H1 (cell line): ENCODE results near the gene MAP3K3.

Experiments used
- BRCA1 ChIP-seq: IDR thresholded peaks from 2 replicates; pipeline ENCODE4 v1.6.1; 2012; ENCODE audit warnings: low read depth, low read length, improper control_type of control experiment
- CHD2 ChIP-seq: IDR thresholded peaks from 2 replicates; pipeline ENCODE4 v1.6.1; 2012; ENCODE audit warnings: low read length, improper control_type of control experiment
- EP300 ChIP-seq, 2 experiments: IDR thresholded peaks; 1 replicate in 1 of 2; 2 replicates in 1 of 2; pipeline ENCODE4 v1.6.1; 2011 to 2012; ENCODE audit warnings: low read depth in 2 of 2, low read length in 2 of 2, mild to moderate bottlenecking in 2 of 2, borderline replicate concordance in 1 of 2, inconsistent platforms in 1 of 2, moderate library complexity in 1 of 2
- EZH2 ChIP-seq: fragments of 200-600 bp; sonication (generic); IDR thresholded peaks from 2 replicates; pipeline ENCODE4 v1.7.1; 2012; ENCODE audit warnings: low read depth, mild to moderate bottlenecking, moderate library complexity, low read length, inconsistent platforms; ENCODE audit not compliant: severe bottlenecking
- POLR2A ChIP-seq, 2 experiments: IDR thresholded peaks; 1 replicate in 1 of 2; 2 replicates in 1 of 2; pipeline ENCODE4 v1.6.1; 2011; ENCODE audit warnings: low read depth in 2 of 2, low read length in 2 of 2, mild to moderate bottlenecking in 2 of 2; ENCODE audit errors: control extremely low read depth in 1 of 2
- POLR2AphosphoS5 ChIP-seq: IDR thresholded peaks from 2 replicates; pipeline ENCODE4 v1.6.1; 2011; ENCODE audit warnings: low read depth, low read length
- SIX5 ChIP-seq: IDR thresholded peaks from 2 replicates; pipeline ENCODE4 v1.6.1; 2011; ENCODE audit warnings: mild to moderate bottlenecking, low read depth, low read length
- TF ChIP-seq, protein P1 (sequence below), 3 experiments: IDR thresholded peaks; 1 replicate in 2 of 3; 2 replicates in 1 of 3; pipeline versions ENCODE4 v1.5.1 to v1.6.1; 2011; ENCODE audit warnings: low read length in 3 of 3, mild to moderate bottlenecking in 3 of 3, inconsistent platforms in 2 of 3, low read depth in 1 of 3, moderate library complexity in 1 of 3; ENCODE audit not compliant: insufficient read depth in 1 of 3; ENCODE audit errors: control extremely low read depth in 1 of 3
- TF ChIP-seq, protein P2 (sequence below): fragments of 300-600 bp; sonication (generic); IDR thresholded peaks from 2 replicates; pipeline ENCODE4 v1.7.1; 2012; ENCODE audit warnings: low read length, moderate library complexity, mild to moderate bottlenecking, inconsistent platforms; ENCODE audit not compliant: insufficient replicate concordance

DNA sequence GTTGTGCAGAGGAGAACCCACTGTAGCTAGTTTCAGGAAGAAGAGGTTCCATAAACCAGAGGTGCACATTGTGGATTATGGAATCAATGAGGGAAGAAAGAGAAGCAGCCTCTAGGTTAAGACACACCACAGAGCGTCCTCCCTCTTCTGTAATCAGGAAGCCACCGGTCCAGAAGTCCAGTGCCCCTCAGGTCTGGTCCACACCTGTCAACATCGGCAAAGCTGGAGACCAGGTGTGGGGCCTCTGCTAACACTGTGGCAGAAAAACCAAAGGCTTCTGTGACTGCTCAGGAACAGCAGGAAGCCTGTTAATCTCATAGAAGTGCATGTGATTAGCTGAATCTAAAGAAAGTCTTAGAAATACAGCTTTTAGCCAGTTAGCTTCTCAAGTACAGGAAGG, 54.4 kb downstream of the MAP3K3 start:
- no peak for TF ChIP-seq SIX5
- TF ChIP-seq, protein P1, sequence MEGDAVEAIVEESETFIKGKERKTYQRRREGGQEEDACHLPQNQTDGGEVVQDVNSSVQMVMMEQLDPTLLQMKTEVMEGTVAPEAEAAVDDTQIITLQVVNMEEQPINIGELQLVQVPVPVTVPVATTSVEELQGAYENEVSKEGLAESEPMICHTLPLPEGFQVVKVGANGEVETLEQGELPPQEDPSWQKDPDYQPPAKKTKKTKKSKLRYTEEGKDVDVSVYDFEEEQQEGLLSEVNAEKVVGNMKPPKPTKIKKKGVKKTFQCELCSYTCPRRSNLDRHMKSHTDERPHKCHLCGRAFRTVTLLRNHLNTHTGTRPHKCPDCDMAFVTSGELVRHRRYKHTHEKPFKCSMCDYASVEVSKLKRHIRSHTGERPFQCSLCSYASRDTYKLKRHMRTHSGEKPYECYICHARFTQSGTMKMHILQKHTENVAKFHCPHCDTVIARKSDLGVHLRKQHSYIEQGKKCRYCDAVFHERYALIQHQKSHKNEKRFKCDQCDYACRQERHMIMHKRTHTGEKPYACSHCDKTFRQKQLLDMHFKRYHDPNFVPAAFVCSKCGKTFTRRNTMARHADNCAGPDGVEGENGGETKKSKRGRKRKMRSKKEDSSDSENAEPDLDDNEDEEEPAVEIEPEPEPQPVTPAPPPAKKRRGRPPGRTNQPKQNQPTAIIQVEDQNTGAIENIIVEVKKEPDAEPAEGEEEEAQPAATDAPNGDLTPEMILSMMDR (IDR thresholded peaks at IDR 0.05; ENCODE audit: control extremely low read depth in 1 of 3, insufficient read depth in 1 of 3, low read depth in 1 of 3, low read length in 3 of 3): no peak
- TF ChIP-seq CHD2: no peak
- TF ChIP-seq POLR2AphosphoS5: no peak
- no peak for TF ChIP-seq BRCA1
- TF ChIP-seq EZH2: no peak
- TF ChIP-seq POLR2A (IDR thresholded peaks at IDR 0.05; ENCODE audit: control extremely low read depth in 1 of 2, low read depth in 2 of 2, low read length in 2 of 2): no peak
- no peak for TF ChIP-seq EP300 (IDR thresholded peaks at IDR 0.05; ENCODE audit: borderline replicate concordance in 1 of 2, low read depth in 2 of 2, low read length in 2 of 2)
- TF ChIP-seq, protein P2, sequence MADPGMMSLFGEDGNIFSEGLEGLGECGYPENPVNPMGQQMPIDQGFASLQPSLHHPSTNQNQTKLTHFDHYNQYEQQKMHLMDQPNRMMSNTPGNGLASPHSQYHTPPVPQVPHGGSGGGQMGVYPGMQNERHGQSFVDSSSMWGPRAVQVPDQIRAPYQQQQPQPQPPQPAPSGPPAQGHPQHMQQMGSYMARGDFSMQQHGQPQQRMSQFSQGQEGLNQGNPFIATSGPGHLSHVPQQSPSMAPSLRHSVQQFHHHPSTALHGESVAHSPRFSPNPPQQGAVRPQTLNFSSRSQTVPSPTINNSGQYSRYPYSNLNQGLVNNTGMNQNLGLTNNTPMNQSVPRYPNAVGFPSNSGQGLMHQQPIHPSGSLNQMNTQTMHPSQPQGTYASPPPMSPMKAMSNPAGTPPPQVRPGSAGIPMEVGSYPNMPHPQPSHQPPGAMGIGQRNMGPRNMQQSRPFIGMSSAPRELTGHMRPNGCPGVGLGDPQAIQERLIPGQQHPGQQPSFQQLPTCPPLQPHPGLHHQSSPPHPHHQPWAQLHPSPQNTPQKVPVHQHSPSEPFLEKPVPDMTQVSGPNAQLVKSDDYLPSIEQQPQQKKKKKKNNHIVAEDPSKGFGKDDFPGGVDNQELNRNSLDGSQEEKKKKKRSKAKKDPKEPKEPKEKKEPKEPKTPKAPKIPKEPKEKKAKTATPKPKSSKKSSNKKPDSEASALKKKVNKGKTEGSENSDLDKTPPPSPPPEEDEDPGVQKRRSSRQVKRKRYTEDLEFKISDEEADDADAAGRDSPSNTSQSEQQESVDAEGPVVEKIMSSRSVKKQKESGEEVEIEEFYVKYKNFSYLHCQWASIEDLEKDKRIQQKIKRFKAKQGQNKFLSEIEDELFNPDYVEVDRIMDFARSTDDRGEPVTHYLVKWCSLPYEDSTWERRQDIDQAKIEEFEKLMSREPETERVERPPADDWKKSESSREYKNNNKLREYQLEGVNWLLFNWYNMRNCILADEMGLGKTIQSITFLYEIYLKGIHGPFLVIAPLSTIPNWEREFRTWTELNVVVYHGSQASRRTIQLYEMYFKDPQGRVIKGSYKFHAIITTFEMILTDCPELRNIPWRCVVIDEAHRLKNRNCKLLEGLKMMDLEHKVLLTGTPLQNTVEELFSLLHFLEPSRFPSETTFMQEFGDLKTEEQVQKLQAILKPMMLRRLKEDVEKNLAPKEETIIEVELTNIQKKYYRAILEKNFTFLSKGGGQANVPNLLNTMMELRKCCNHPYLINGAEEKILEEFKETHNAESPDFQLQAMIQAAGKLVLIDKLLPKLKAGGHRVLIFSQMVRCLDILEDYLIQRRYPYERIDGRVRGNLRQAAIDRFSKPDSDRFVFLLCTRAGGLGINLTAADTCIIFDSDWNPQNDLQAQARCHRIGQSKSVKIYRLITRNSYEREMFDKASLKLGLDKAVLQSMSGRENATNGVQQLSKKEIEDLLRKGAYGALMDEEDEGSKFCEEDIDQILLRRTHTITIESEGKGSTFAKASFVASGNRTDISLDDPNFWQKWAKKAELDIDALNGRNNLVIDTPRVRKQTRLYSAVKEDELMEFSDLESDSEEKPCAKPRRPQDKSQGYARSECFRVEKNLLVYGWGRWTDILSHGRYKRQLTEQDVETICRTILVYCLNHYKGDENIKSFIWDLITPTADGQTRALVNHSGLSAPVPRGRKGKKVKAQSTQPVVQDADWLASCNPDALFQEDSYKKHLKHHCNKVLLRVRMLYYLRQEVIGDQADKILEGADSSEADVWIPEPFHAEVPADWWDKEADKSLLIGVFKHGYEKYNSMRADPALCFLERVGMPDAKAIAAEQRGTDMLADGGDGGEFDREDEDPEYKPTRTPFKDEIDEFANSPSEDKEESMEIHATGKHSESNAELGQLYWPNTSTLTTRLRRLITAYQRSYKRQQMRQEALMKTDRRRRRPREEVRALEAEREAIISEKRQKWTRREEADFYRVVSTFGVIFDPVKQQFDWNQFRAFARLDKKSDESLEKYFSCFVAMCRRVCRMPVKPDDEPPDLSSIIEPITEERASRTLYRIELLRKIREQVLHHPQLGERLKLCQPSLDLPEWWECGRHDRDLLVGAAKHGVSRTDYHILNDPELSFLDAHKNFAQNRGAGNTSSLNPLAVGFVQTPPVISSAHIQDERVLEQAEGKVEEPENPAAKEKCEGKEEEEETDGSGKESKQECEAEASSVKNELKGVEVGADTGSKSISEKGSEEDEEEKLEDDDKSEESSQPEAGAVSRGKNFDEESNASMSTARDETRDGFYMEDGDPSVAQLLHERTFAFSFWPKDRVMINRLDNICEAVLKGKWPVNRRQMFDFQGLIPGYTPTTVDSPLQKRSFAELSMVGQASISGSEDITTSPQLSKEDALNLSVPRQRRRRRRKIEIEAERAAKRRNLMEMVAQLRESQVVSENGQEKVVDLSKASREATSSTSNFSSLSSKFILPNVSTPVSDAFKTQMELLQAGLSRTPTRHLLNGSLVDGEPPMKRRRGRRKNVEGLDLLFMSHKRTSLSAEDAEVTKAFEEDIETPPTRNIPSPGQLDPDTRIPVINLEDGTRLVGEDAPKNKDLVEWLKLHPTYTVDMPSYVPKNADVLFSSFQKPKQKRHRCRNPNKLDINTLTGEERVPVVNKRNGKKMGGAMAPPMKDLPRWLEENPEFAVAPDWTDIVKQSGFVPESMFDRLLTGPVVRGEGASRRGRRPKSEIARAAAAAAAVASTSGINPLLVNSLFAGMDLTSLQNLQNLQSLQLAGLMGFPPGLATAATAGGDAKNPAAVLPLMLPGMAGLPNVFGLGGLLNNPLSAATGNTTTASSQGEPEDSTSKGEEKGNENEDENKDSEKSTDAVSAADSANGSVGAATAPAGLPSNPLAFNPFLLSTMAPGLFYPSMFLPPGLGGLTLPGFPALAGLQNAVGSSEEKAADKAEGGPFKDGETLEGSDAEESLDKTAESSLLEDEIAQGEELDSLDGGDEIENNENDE: no peak
